Transverse colon (tissue), 4 donors: ENCODE measurements around the gene ATP9B.

Experiments
- CTCF ChIP-seq, 5 experiments: fragments of 200-600 bp in 3 of 5; fragments of 450-650 bp in 2 of 5; sonication (generic) in 3 of 5; IDR thresholded peaks; 1 replicate in 2 of 5; 2 replicates in 3 of 5; pipeline ENCODE4 v1.5.1; 2016 to 2017; ENCODE audit warnings: antibody characterized with exemption in 5 of 5, inconsistent platforms in 3 of 5, mild to moderate bottlenecking in 2 of 5, moderate library complexity in 1 of 5
- POLR2AphosphoS5 ChIP-seq, 3 donors: sonication (generic); formaldehyde crosslinking; IDR thresholded peaks; one replicate each; pipeline ENCODE4 v1.6.1; 2016; ENCODE audit warnings: antibody characterized with exemption in 3 of 3

- TF ChIP-seq CTCF (IDR thresholded peaks at IDR 0.05) (no peak), POLR2AphosphoS5 (IDR thresholded peaks at IDR 0.05) (no peak)
Observed at GRCh38 chr18:79406708-79407107, 337.5 kb downstream of the ATP9B start.
